Measurements from ENCODE around the gene GALNT16.
"Not testable (repeated sequence)": the region's sequence is repeated elsewhere in the genome, so short reads cannot be mapped to it uniquely, and the experiment has no call there.

GALNT16 gene

DNA sequence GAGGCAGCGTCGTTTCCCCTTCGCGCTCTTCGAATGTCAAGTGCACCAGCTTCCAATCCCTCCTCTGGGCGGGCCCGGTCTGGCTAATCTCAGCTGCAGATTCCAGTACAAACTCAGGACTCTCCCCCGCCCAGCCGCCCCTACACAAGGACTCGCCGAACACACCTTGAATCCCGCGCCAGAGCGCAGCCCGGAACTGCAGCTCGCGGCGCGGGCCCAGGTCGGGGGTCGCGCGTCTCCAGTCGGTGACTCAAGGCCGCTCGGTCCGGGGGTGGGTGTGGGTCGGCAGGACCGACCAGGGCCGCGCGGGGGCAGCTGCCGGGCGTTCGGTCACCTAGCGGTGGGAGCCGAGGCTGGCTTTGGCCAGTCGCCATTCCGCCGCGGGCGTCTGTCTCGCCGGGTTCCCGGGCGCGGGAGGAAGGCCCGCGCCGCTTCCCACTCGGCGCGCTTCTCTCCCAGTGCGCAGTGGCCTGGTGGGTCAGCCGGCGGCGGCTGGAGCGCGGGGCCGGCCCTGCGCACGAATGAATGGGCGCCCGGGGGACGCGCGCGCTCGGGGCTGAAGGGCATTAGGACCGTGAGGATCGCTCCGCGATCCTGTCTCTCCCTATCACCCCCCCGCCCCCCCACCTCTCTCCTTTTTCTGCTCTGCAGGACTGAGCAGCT, at the start of gene GALNT16:
GALNT16 (plus strand) TSS at position 632 of the 663 bp plus-strand sequence. CDS start 133 bp downstream, outside the sequence.
- peak; percentile 19 for DNase-seq

DNA sequence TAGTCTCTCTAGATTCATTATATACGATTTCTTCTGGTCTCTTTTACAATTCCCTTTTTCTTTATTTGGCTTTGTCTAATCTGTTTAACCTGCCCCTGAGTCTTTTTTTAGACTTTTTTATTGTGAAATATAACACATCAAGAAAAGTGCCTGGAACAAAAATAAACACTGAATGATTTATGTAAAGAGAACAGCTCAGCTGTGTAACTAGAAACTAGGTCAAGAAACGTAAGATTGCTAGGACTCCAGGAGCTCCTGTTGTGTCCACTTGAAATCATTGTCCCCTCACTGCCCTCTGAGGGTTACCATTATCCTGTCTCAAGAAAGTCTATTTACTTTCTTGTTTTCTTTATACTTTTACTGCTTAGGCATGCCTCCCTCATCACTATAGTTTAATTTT, 45.6 kb upstream of the GALNT16 start:
- no peak for DNase-seq

DNA sequence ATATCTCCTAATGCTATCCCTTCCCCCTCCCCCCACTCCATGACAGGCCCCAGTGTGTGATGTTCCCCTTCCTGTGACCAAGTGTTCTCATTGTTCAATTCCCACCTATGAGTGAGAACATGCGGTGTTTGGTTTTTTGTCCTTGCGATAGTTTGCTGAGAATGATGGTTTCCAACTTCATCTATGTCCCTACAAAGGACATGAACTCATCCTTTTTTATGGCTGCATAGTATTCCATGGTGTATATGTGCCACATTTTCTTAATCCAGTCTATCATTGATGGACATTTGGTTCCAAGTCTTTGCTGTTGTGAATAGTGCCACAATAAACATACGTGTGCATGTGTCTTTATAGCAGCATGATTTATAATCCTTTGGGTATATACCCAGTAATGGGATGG, 42.3 kb upstream of the GALNT16 start:
- DNase-seq, result not testable (repeated sequence)

DNA sequence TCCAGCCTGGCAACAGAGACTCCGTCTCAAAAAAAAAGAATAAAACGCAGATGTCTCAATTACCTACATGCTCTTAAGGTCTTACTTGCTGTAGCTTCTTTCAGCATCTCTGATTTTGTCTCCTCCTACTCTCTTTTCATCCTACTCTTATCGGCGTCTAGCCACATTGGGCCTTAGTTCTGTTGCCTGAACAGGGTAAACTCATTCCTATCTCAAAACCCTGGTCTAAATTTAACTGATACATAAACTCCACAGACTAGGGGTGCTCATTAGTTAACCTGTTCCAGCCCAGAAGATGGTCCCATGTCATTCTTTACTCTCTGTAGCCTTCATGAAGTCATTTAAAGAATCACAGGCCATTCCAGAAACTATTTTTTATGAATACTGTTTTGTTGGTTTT, 35.0 kb upstream of the GALNT16 start:
- no peak for DNase-seq

DNA sequence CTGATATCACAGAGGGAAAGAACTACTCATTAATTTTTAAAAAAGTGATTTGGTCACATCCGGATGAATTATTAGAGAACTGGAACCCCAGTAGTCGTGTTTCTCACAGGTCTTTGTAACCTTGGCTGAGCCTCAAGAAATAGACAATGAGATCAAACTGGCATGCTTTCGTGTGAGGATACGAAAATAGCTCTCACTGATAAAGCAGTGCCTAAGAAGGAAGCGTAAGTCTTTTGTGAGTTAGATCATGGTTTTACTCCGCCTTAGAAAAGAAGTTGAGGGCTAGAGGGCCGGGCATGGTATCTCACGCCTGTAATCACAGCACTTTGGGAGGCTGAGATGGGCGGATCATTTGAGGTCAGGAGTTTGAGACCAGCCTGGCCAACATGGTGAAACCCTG, 33.8 kb upstream of the GALNT16 start:
- no peak for DNase-seq

DNA sequence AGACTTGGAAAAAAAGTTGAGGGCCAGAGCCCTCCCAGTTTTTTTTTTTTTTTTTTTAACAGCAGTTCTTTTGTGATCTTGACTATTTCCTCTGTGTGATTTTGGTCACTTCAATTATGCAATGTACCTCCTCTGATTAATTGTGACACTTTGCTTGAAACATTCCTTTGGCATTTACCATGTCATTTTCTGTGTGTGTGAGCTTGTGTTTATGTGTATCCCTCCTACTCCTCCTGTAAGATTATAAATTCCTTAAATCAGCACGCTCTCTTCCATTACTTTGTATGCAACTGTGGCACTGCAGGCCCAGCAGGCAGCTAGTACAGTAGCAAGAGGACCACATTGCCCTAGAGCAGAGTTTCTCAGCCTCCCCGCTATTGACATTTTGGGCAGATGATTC, 33.2 kb upstream of the GALNT16 start:
- DNase-seq, result no peak

DNA sequence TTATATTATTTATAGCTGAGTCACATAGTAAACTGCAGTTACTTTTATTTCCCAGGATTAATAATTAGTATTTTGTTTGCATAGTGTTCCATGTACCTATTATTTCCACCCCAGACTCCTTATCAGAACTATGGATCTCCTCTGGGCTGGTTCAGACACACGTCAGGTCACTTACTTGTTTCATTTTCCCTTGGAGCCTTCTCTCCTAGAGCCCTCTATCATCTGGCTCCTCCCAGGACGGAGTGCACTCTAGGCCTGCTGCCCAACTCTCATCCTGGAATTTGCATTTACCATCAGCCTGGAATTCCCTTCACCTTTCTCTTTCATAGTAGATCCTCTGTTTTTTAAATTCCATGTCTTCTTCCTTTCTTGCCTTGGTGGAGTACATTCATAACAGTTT, 28.5 kb upstream of the GALNT16 start:
- no peak for DNase-seq

DNA sequence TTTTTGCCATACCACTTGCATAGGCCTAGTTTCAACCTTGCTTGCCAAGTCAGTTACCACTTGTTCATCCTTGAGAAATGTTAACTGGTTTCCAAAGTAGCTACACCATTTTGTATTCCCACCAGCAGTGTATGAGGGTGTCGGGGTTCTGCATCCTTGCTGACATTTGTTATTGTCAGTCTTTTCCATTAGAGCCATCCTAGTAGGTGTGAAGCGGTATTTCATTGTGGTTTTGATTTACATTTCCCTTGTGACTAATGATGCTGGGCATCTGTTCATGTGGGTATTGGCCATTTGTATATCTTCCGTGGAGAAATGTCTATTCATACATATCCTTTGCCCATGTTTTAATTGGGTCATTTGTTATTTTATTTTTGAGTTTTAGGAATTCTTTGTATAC, 27.6 kb upstream of the GALNT16 start:
- no peak for DNase-seq

DNA sequence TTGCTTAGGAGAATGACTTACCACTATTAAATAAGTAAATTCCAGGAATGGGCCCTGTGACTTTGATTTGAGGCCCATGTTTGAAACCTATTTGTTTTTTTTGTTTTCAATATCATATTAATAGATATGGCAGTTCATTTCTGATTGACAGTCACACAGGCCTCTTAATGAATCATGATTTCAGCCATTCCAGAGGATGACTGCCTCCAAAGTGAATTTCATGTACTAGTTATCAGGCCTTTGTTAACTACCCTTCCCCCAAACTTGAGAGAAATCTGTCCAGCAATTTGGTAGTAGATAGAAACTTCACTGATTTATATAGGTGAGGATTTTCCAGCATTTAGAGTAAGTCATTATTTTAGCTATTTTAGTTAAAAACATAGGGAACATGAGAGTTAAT, 25.9 kb upstream of the GALNT16 start:
- no peak for DNase-seq

DNA sequence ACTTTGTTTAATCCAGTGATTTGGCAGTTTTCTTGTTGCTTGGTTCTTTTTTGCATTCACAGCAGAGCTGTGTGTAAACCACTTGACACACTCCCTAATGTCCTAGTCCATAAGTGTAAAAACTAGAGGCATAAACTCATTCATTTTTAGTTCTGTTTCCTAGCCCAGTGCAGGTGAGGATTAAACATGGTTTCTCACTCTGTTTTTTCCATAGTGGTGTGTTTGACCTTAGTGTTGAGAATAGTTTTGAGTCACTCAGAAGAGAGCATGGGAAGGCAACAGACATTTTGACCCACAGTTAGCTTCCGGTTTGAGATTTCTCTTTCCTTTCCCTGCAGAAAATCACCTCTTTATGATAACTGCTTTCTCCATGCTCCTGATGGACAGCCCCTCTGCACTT, 24.2 kb upstream of the GALNT16 start:
- no peak for DNase-seq

DNA sequence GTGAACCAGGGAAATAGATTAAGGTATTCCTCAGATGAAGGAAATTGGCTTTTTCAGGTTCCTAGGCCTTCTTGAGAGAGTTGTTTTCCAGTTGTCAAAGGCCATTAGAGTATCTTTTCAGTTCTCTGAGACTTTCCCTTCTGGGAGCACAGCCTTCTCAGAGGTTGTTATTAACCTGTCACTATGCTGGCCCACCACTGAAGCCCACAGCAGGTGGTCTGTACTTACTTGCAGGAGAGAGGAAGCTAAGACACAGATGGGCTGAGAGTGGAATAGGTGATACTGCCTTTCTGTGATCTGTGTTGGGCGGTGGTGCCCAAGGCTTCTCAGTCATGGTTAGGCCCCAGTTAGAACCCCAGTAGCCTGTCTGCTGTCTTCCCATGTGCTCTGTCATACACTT, 22.8 kb upstream of the GALNT16 start:
- no peak for DNase-seq

DNA sequence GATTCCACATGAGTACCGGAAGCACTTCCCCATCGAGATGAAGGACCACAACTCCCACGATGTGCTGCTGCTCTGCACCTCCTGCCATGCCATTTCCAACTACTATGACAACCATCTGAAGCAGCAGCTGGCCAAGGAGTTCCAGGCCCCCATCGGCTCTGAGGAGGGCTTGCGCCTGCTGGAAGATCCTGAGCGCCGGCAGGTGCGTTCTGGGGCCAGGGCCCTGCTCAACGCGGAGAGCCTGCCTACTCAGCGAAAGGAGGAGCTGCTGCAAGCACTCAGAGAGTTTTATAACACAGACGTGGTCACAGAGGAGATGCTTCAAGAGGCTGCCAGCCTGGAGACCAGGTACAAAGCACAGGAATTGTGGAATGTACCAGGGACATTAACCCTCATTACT, 22.4 kb upstream of the GALNT16 start:
- DNase-seq, result no peak

DNA sequence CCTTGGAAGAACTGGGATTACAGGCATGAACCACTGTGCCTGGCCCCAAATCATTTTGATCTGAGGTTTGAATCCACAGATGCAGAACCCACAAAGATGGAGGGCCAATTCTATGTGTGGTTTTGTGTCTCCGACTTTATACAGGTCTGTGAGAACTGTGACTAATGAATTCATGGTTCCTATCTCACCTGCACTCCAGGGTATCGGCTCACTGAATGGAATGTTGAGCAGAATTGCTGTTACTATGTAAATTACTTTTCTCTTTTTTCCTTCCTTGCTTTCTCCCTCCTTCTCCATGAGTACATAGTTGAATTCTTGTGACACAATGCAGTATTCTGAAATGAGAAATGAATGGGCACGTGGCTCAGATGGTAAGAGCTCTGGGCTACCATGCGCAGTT, 21.1 kb upstream of the GALNT16 start:
- no peak for DNase-seq

DNA sequence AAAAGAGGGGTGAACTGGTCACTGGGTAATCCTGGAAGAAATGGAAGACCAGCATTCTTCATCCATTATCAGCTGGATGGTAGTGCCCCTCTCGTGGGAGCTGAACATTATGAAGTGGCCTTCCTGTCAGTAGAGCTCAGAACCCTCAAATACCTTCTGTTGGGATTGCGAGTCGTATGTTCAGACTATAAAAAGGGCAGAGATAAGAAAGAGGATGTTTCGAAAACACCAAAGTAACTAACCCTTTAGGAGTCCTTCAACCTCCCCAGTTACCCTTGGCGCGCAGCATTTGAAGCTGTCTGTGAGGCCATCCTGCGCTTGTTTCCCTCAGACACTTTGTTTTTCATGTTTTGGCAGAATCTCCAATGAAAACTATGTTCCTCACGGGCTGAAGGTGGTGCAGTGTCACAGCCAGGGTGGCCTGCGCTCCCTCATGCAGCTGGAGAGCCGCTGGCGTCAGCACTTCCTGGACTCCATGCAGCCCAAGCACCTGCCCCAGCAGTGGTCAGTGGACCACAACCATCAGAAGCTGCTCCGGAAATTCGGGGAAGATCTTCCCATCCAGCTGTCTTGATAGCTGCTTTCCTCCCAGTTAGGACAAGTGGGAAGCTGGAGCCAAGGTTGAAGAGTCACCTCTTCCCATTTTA, 19.3 kb upstream of the GALNT16 start:
- no peak for DNase-seq

DNA sequence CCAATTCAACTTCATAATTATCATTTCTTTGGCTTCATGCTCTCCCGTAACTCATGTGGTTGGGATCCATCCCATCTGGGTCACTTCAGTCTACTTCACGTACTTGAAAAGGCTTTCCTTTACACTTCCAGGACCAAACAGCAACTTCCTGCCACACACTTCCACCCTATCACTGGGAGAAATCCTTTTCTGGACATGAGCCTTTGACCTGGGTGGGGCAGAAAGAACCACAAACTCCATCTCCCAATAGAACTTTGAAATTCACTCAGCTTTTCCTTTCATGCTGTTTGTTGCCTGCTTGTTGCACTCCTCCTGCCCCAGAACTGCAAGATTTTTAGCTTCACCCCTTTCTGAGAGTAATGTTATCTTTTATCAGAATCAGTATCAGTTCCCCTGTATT, 18.4 kb upstream of the GALNT16 start:
- no peak for DNase-seq

DNA sequence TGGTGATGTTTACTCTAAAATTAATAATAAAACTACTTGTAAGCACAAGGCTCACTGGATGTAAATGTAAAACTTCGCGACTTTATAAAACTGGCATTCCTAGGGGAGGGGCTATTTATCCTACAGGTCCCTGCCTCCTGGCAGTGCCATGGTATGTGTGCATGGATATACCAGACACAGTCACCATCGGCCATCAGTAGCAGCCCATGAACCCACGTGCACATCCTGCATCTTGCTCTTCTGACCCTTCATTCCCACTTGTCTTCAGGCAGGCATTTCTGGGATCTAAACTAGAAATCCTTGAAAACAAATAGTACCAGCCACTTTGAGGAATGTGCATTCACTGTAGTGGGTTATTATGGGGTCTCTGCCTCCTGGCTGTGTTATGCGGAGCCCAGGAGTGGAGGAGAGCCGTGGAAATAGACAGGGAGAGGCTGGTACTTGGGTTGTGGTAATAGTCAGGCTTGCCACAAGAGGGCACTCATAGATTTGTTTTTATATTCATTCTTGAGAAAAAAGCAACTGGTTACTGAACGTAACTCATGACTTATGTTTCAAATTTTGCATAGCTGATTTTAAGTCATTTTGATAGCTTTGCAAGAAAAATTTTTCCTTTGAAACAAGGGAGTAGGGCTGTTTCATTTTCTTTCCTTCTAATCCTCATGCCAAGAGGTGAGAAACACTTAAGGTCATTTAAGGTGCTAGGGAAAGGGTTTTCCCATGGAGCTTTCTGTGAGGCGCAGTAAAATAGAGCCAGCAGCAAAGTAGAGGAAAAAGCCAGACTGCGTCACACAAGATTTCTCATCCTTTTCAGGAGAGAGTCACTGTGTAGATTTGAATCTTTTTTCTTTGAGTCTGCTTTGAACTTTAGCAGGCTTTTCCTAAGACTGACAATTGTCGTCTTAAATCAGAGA, 17.4 kb upstream of the GALNT16 start:
- DNase-seq, result peak; percentile 83

DNA sequence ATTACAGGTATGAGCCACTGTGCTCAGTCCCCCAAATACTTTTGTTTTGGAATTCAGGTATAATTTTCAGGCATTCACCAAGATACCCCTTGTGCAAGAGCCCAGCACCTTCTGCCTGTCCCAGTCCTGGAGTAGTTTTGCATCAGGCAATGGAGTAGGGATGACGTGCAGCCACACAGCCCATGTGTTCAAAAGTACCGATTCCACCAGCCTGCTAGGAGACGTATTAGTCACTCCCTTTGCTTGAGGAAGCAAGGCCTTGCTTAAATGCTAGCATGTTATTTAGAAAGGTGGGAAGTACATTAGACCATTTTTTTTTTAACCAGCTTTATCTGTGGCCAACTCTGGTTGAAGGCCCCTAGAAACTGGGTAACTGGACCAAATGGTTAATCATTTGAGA, 15.0 kb upstream of the GALNT16 start:
- DNase-seq, result no peak

DNA sequence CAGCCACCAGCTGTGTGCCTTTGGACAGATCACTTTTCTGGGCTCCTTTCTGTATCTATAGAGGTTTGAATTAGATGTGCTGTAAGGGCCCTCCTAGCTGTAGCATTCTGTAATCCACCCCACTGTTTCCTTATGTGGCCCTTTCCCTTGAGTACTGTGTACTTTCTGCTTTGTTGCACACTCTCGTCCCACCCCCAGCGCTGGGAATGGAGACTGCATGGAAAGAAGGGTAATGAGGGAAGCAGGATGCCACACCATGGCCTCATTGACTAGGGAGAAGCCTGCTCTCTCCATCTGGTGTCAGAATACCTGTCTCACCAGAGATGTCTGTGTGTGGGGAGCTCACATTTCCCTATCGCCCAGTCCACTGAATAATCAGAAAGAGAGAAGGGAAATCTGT, 13.6 kb upstream of the GALNT16 start:
- peak; percentile 100 for DNase-seq

DNA sequence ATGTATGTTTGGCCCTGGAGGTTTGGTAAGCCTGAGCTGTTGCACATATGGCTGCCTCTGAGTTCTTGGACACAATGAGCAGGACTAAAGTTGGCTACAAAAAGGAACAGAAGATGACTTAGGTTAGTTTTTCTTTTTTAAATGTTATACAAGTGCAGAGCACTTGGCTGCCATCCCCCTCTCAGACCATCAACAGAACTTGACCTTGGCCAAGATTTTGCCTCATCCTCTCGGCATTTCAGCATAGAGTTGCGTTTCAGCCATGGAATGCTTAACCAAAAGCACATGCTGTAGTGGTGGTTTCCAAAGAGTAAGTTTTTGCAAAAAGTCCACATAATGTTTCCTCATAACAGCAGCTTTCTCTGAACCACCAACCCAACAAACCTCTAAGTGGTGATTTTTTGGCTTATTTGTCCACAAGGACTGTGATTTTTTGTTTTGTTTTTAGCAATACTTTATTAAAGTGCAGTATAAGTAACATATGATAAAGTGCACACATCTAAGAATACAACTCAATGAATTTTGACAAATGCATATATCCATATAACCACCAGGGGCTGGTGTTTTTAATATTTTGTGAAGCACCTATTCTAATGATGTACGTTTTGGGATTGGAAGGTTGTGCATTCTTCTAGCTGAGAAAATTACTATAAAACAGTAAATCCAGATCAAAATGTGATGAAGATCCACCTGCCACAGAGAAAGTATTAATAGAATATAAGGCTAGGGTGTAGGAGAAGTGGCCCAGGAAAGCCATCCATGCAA, 12.1 kb upstream of the GALNT16 start:
- peak; percentile 22 for DNase-seq

DNA sequence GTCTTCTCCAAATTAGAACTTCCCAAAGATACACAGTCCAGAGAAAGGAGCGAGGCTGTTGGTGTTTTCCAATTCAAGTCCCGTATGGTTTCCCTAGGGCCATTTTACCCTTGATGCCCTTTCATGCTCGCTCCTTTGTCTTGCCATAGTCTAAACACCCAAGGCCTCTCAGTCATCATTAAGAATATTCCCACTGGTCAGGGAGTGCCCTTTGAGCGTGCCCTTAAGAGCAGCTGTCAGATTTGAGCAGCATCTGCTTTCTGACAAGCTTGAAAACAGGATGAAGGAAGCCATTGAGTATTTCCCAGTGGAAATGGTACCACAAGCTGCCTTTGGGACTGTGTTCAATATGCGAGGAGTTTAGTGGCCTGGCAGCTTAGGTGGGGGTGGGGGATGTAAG, 10.4 kb upstream of the GALNT16 start:
- no peak for DNase-seq

DNA sequence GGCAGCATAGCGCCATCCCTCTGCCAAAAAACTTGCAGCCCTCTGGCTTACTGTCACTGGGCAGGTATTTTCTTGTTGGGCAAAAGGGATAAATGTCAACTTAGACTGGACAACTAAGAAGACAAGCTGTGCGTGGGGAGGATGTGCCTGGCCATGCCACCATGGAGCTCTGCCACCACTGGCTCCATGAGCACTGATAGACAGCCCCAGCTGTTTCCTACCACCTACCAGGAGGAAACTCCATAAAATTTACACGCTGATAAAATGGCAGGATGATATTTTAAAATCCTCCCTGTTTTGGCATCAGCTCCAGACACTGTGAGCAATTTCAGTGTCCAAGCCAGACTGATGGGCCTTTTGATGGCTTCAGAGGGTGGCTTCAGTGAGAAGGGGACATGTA, 7.1 kb upstream of the GALNT16 start:
- DNase-seq, result no peak

DNA sequence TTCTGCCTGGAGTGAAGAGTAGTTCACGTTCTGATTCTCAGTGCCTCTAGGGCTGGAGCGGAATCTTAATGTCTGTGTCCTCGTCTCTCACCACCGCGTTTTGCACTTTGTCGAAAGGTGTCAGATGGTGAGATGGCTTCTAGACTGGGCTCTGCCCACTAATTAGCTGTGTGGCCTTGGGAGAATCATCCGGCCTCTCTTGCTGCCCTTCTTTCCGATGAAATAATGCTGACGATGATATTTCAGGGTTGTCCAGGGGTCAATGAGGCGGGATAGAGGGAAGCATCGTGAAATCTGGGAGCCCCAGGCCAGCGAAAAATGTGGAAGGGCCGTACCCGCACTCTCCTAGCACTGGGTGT, 811 bp upstream of the GALNT16 start:
- no peak for DNase-seq

DNA sequence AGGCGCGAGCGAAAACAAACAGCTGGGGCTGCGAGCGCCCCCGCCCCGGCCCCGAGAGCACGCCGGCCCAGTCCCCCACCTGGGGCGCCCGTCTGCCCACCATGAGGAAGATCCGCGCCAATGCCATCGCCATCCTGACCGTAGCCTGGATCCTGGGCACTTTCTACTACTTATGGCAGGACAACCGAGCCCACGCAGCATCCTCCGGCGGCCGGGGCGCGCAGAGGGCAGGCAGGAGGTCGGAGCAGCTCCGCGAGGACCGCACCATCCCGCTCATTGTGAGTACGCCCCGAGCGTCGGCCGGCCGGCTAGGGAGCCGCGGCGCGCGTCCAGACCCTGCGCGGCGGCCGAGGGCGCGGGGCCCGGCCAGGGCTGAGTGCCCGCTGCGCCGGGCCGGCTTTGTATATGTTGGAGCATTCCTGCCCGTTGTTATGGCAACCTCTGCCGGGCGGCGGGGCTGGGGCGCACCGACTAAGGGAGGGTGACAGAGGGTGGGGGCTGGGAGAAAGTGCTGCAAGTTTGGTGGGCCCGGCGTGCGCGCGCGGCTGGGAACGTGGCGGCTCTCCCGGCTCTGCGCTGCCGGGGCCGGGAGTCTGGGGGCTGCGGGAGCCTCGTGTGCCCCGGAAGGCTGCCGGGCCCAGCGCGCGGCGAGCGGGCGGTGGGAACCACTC, 367 bp downstream of the GALNT16 start:
- peak; percentile 65 for DNase-seq
